Measurements from ENCODE around the gene SLC22A23.

GRCh38 chr6:3289664-3290055, 167.2 kb downstream of the SLC22A23 start:
- TF ChIP-seq EZH2 (IDR thresholded peaks at IDR 0.05; ENCODE audit: low read depth, unreplicated experiment) (no peak), CTCF (conservative IDR thresholded peaks at IDR 0.05; ENCODE audit: low read depth in 2 of 2) (no peak), NANOG (IDR thresholded peaks at IDR 0.05; ENCODE audit: borderline replicate concordance) (no peak)
